Measurements from ENCODE around the gene SPIRE1. TPM values are rescaled to one million over a fixed set of nuclear protein-coding genes. Genes with fewer than 3 reads are reported as not detected.

SPIRE1 gene
- total RNA-seq, 2 donors from 2014 or later, result 31.5 to 46.4 TPM

GRCh38 chr18:12410081-12410481 is 247.8 kb downstream of the SPIRE1 start:
- ATAC-seq (no peak), DNase-seq (no peak)
- intact Hi-C loops (cut with DNase I), result no loop called here

- DNase-seq, result no peak
- intact Hi-C loops (cut with DNase I), result no loop called here
Measured at GRCh38 chr18:12409469-12409868, 248.4 kb downstream of the SPIRE1 start.

GRCh38 chr18:12408247-12408869 is 249.5 kb downstream of the SPIRE1 start:
- DNase-seq (no peak), ATAC-seq (peak in 1 of 2 donors; percentile 20)
- intact Hi-C loops (cut with DNase I), result no loop called here

More at GRCh38 chr18:12409469-12409868, 248.4 kb downstream of the SPIRE1 start:
- no peak for ATAC-seq

- DNase-seq (no peak), ATAC-seq (no peak)
- intact Hi-C loops (cut with DNase I), result no loop called here
Measured at GRCh38 chr18:12406371-12407111, 251.4 kb downstream of the SPIRE1 start.

GRCh38 chr18:12405066-12405465 is 252.8 kb downstream of the SPIRE1 start:
- no peak for ATAC-seq
- no peak for DNase-seq
- intact Hi-C loops (cut with DNase I), result no loop called here

GRCh38 chr18:12403601-12404506 is 254.1 kb downstream of the SPIRE1 start:
- intact Hi-C loops (cut with DNase I), result no loop called here
- ATAC-seq, result peak in 1 of 2 donors; percentile 28
- DNase-seq, result no peak

- intact Hi-C loops (cut with DNase I), result no loop called here
- ATAC-seq (no peak), DNase-seq (no peak)
Measured at GRCh38 chr18:12401881-12402280, 256.0 kb downstream of the SPIRE1 start.

GRCh38 chr18:12399231-12399630 is 258.7 kb downstream of the SPIRE1 start:
- DNase-seq (no peak), ATAC-seq (no peak)
- intact Hi-C loops (cut with DNase I), result loop anchor here in 1 of 2 donors (10.0 kb wide), 1 partner anchor 536 kb away; no protein-coding TSS in a partner anchor

- DNase-seq (no peak), ATAC-seq (no peak)
- intact Hi-C loops (cut with DNase I), result loop anchor here in 1 of 2 donors (10.0 kb wide), 1 partner anchor 536 kb away; no protein-coding TSS in a partner anchor
Measured at GRCh38 chr18:12398625-12399024, 259.3 kb downstream of the SPIRE1 start.

GRCh38 chr18:12397793-12398192 is 260.1 kb downstream of the SPIRE1 start:
- intact Hi-C loops (cut with DNase I), result loop anchor here in 1 of 2 donors (10.0 kb wide), 1 partner anchor 537 kb away; no protein-coding TSS in a partner anchor
- no peak for DNase-seq
- ATAC-seq, result no peak

- intact Hi-C loops (cut with DNase I), result loop anchor here in 1 of 2 donors (10.0 kb wide), 1 partner anchor 538 kb away; no protein-coding TSS in a partner anchor
- ATAC-seq (no peak), DNase-seq (no peak)
Measured at GRCh38 chr18:12397254-12397653, 260.7 kb downstream of the SPIRE1 start.

Other genes starting within 250 kb of the SPIRE1 start
- 1 to 10 TPM; 3.9 to 5.7 TPM for gene CEP76, start 44.6 kb upstream of the SPIRE1 start, total RNA-seq
- gene PSMG2, start 44.9 kb upstream of the SPIRE1 start, total RNA-seq, result 10 to 100 TPM; 43.8 to 45.9 TPM
- gene PTPN2, start 226.1 kb upstream of the SPIRE1 start, total RNA-seq, result 10 to 100 TPM; 15.0 to 18.1 TPM